Measurements from ENCODE around the gene LTC4S.
"Not testable (repeated sequence)": the region's sequence is repeated elsewhere in the genome, so short reads cannot be mapped to it uniquely, and the experiment has no call there.

The LTC4S gene

DNA sequence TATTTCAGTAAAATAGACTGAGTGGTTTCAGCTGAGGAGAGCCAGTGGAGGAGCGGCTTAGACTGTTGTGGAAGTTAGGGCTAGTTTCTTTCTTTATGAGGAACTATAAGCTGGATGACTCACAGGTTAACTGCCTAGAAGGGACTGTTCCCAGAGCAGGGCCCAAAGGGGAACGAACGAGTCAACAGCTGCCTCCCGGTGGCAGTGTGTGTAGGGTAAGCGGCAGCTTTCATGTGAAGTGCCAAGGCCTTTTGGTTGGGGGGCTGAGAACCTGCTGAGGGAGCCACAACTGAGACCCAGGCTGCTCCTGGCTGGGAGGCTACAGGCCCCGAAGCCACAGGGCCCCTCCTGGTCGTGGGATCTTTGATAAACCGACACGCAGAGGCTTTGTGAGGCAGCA, 33.9 kb downstream of the LTC4S start:
- peak; percentile 33 for DNase-seq

GRCh38 chr5:179828756-179829421, 35.1 kb downstream of the LTC4S start:
- DNase-seq: no peak

DNA sequence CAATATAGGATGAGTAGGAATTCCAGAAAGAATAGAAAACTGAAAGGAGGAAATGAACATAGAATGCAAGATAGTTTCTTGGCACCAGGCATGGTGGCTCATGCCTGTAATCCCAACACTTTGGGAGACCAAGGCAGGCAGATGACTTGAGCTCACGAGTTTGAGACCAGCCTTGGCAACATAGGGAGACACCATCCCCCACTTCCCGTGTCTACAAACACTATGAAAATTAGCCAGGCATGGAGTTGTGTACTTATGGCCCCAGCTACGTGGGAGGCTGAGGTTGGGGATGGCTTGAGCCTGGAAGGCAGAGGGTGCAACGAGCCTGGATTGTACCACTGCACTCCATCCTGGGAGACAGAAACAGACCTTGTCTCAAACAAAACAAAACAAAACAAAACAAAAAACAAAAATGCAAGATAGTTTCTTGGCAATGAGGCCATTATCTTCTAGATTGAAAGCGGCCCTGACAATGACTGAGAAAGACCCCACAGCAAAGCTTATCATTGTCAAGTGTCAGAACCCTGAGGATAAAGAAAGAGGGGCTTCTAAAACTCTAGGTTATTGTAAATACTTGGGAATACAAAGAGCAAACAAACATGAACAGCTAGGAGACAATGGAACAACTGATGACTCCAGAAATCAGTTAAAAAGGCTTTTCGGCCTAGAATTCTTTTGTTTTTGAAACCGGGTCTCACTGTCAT, 36.1 kb downstream of the LTC4S start:
- DNase-seq: peak; percentile 63

GRCh38 chr5:179830818-179831468, 37.2 kb downstream of the LTC4S start:
- DNase-seq: no peak

- DNase-seq: no peak
Measured at GRCh38 chr5:179832039-179832745, 38.4 kb downstream of the LTC4S start.

DNA sequence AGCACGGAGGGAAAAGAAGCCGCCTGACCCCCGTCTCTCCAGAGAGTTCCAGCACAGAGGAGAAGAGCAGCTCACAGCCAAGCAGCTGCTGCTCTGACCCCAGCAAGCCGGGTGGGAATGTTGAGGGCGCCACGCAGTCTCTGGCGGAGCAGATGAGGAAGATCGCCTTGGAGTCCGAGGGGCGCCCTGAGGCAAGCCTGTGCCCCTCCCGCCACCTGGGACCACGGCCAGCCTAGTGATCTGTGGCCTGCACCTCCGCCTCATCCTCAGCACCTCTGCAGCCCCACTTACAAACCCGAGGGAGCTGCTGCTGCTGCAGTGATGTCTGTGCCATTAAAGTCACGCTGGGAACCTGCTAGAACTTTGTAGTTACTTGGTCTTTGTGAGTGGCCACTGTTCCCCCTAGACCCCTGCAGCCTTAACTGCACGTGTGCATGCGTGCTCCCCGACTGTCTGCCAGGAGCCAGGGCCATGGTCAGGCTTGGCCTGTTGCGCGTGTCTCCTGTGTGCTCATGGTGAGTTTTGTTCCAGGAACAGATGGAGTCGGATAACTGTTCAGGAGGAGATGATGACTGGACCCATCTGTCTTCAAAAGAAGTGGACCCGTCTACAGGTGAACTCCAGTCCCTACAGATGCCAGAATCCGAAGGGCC, 39.4 kb downstream of the LTC4S start:
- DNase-seq: no peak

DNA sequence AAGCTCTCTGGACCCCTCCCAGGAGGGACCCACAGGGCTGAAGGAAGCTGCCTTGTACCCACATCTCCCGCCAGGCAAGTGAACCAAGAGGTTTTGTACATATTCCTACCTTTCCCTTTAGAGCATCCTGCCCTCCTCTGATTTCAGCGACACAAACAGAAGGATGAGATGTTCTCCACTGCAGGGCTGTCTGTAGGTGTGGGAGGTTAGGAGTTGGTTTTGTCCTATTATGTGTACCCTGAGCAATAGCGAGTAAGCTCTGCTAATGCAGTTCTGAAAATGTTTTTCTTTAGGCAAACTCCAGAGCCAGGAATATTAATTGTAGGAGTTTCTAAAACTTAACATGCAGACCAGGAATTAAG, 39.9 kb downstream of the LTC4S start:
- no peak for DNase-seq

DNA sequence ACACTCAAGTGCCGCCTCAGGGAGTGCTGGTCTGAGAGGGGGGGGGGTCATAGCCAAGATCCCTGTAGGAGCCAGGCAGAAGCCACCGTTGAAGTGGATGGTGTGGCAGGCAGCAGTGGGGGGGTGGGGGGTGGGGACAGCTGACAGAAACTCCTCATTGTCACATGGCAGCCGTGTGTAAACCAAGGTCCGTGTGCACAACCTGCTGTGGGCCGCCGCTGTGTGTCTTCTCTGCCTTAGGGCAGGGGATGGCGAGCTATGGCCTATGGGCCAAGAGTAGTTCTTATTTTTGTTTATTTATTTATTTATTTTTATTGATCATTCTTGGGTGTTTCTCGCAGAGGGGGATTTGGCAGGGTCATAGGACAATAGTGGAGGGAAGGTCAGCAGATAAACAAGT, 40.3 kb downstream of the LTC4S start:
- peak; percentile 32 for DNase-seq

- not testable (repeated sequence) for DNase-seq
Measured at GRCh38 chr5:179834871-179835270, 41.1 kb downstream of the LTC4S start.

- peak; percentile 52 for DNase-seq
Measured at GRCh38 chr5:179836225-179837019, 42.6 kb downstream of the LTC4S start.

GRCh38 chr5:179837076-179838011, 43.6 kb downstream of the LTC4S start:
- DNase-seq: no peak

DNA sequence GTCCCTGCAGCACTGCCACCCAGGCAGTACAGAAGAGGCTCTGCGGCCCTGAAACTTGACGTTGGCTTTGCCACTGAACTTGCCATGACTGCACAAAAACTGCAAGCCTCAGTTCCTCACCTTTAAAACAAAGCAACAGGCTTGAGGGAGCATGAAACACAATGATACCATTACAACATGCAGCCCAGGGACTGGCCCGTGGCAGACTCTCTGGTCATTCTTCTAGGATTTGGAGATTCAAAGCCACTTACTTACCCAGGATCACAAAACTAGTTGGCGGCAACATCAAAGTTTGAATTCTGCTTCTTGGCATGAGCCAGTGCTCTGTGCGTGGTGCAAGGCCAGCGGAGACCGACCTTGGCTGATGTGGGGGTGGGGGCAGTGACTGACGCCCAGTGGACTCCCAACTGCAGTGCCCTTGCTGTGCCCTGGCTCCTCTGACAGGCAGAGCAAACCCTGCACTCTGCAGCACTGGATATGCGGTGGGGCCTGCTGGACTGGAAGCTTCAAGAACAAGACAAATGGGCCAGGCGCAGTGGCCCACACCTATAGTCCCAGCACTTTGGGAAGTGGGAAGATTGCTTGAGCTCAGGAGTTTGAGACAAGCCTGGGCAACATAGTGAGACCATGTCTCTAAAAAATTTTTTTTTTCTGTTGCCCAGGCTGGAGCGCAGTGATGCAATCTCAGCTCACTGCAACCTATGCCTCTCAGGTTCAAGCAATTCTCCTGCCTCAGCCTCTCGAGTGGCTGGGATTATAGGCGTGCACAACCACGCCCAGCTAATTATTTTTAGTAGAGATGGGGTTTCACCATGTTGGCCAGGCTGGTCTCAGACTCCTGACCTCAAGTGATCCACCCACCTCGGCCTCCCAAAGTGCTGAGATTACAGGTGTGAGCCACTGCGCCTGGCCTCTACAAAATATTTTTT, 45.8 kb downstream of the LTC4S start:
- DNase-seq: no peak

GRCh38 chr5:179840321-179840720, 46.5 kb downstream of the LTC4S start:
- no peak for DNase-seq

GRCh38 chr5:179840766-179841165, 47.0 kb downstream of the LTC4S start:
- DNase-seq: no peak

GRCh38 chr5:179841621-179842020, 47.8 kb downstream of the LTC4S start:
- no peak for DNase-seq

Data from DMS53 (cell line).